CD4-positive, alpha-beta T cell treated with Interleukin-6 at 100 ng/mL for 8 hours (primary cell): Measurements from ENCODE around the gene RPAP3.

Source experiments
- DNase-seq: peaks from one replicate; pipeline ENCODE4 v3.0.0-alpha.2; 2020; ENCODE audit warnings: mixed read lengths, low spot score

The RPAP3 gene

GRCh38 chr12:47743311-47743860 lies 37.6 kb upstream of the RPAP3 start:
- no peak for DNase-seq

GRCh38 chr12:47742253-47742825 lies 36.5 kb upstream of the RPAP3 start:
- peak; percentile 62 for DNase-seq

GRCh38 chr12:47741340-47741703 lies 35.5 kb upstream of the RPAP3 start:
- peak; percentile 79 for DNase-seq

GRCh38 chr12:47740606-47741339 lies 34.9 kb upstream of the RPAP3 start:
- DNase-seq = peak; percentile 15

GRCh38 chr12:47739979-47740378 lies 34.1 kb upstream of the RPAP3 start:
- DNase-seq = no peak

- DNase-seq = no peak
These were observed 33.5 kb upstream of the RPAP3 start for GRCh38 chr12:47739297-47739696.

- no peak for DNase-seq
These were observed 32.2 kb upstream of the RPAP3 start for GRCh38 chr12:47737936-47738594.

GRCh38 chr12:47736877-47737676 lies 31.2 kb upstream of the RPAP3 start:
- no peak for DNase-seq

- no peak for DNase-seq
These were observed 30.4 kb upstream of the RPAP3 start for GRCh38 chr12:47736216-47736615.

- DNase-seq = no peak
These were observed 29.8 kb upstream of the RPAP3 start for GRCh38 chr12:47735649-47736048.

GRCh38 chr12:47734725-47735480 lies 29.1 kb upstream of the RPAP3 start:
- DNase-seq = no peak

- no peak for DNase-seq
These were observed 27.3 kb upstream of the RPAP3 start for GRCh38 chr12:47733142-47733541.

GRCh38 chr12:47732504-47732903 lies 26.7 kb upstream of the RPAP3 start:
- no peak for DNase-seq

- no peak for DNase-seq
These were observed 25.9 kb upstream of the RPAP3 start for GRCh38 chr12:47731723-47732122.

- no peak for DNase-seq
These were observed 24.5 kb upstream of the RPAP3 start for GRCh38 chr12:47730341-47730744.

GRCh38 chr12:47729233-47729632 lies 23.4 kb upstream of the RPAP3 start:
- DNase-seq = no peak

- no peak for DNase-seq
These were observed 20.1 kb upstream of the RPAP3 start for GRCh38 chr12:47725893-47726292.

- no peak for DNase-seq
These were observed 19.4 kb upstream of the RPAP3 start, which contains the start of gene ENDOU for GRCh38 chr12:47725091-47725772. TSS of gene ENDOU (minus strand) at chr12:47725490. CDS start at chr12:47725413, 77 bp downstream.

- DNase-seq = no peak
These were observed 17.3 kb upstream of the RPAP3 start for GRCh38 chr12:47722941-47723631.

- DNase-seq = no peak
These were observed 16.5 kb upstream of the RPAP3 start for GRCh38 chr12:47722136-47722834.
